Dendritic cell treated with granulocyte-macrophage colony-stimulating factor and Interleukin-4, amounts not matched to agents 40 ng/mL and 50 ng/mL, for 4 days (primary cell): Measurements from ENCODE around the gene SFSWAP.

ENCODE experiments used
- H3K27ac Mint-ChIP-seq: one replicate; pipeline ENCODE4 v1.8.0; 2022; ENCODE audit warnings: mild to moderate bottlenecking, mixed read lengths
- H3K27me3 Mint-ChIP-seq: one replicate; pipeline ENCODE4 v1.8.0; 2022; ENCODE audit warnings: mild to moderate bottlenecking, mixed read lengths
- H3K36me3 Mint-ChIP-seq: one replicate; pipeline ENCODE4 v1.8.0; 2022; ENCODE audit warnings: low read depth, mixed read lengths
- H3K4me1 Mint-ChIP-seq: one replicate; pipeline ENCODE4 v1.8.0; 2022; ENCODE audit warnings: low read depth, mixed read lengths
- H3K4me3 Mint-ChIP-seq: one replicate; pipeline ENCODE4 v1.8.0; 2022; ENCODE audit warnings: mild to moderate bottlenecking, moderate library complexity, mixed read lengths
- H3K9me3 Mint-ChIP-seq: one replicate; pipeline ENCODE4 v1.8.0; 2022; ENCODE audit warnings: mixed read lengths
- intact Hi-C: fragments of 100-400 bp; cut with micrococcal nuclease; formaldehyde crosslinking; loops from one replicate; pipeline ENCODE4 v1.15.0; 2022

The SFSWAP gene

GRCh38 chr12:131795064-131795463 lies 84.2 kb downstream of the SFSWAP start:
- H3K36me3 Mint-ChIP-seq: peaks cover 99% of the 10 kb centered on the region
- no peak overlapping the region for H3K27ac Mint-ChIP-seq
- H3K4me1 Mint-ChIP-seq: no peaks in the 10 kb centered on the region
- H3K9me3 Mint-ChIP-seq: no peaks in the 10 kb centered on the region
- intact Hi-C loops: no loop called here
- no peaks in the 10 kb centered on the region for H3K27me3 Mint-ChIP-seq
- H3K4me3 Mint-ChIP-seq: no peak overlapping the region

GRCh38 chr12:131795690-131796410 lies 85.0 kb downstream of the SFSWAP start:
- peaks cover 99% of the 10 kb centered on the region for H3K36me3 Mint-ChIP-seq
- no peaks in the 10 kb centered on the region for H3K4me1 Mint-ChIP-seq
- H3K27ac Mint-ChIP-seq: no peak overlapping the region
- no peaks in the 10 kb centered on the region for H3K27me3 Mint-ChIP-seq
- H3K4me3 Mint-ChIP-seq: no peak overlapping the region
- no peaks in the 10 kb centered on the region for H3K9me3 Mint-ChIP-seq
- intact Hi-C loops: no loop called here

- Mint-ChIP-seq H3K4me1 (no peaks in the 10 kb centered on the region), H3K36me3 (peaks cover 99% of the 10 kb centered on the region), H3K27me3 (no peaks in the 10 kb centered on the region), H3K27ac (no peak overlapping the region), H3K4me3 (no peak overlapping the region), H3K9me3 (no peaks in the 10 kb centered on the region)
- intact Hi-C loops: no loop called here
These were observed 85.5 kb downstream of the SFSWAP start for GRCh38 chr12:131796411-131796736.

- peaks cover 99% of the 10 kb centered on the region for H3K36me3 Mint-ChIP-seq
- intact Hi-C loops: no loop called here
- H3K4me3 Mint-ChIP-seq: no peak overlapping the region
- H3K9me3 Mint-ChIP-seq: no peaks in the 10 kb centered on the region
- H3K27me3 Mint-ChIP-seq: no peaks in the 10 kb centered on the region
- H3K4me1 Mint-ChIP-seq: no peaks in the 10 kb centered on the region
- no peak overlapping the region for H3K27ac Mint-ChIP-seq
These were observed 86.1 kb downstream of the SFSWAP start for GRCh38 chr12:131796754-131797587.

GRCh38 chr12:131797588-131797934 lies 86.7 kb downstream of the SFSWAP start:
- peaks cover 100% of the 10 kb centered on the region for H3K36me3 Mint-ChIP-seq
- no peak overlapping the region for H3K4me3 Mint-ChIP-seq
- H3K4me1 Mint-ChIP-seq: no peaks in the 10 kb centered on the region
- no peak overlapping the region for H3K27ac Mint-ChIP-seq
- H3K9me3 Mint-ChIP-seq: no peaks in the 10 kb centered on the region
- H3K27me3 Mint-ChIP-seq: no peaks in the 10 kb centered on the region
- intact Hi-C loops: no loop called here

GRCh38 chr12:131799195-131799594 lies 88.3 kb downstream of the SFSWAP start:
- no peaks in the 10 kb centered on the region for H3K27me3 Mint-ChIP-seq
- H3K9me3 Mint-ChIP-seq: no peaks in the 10 kb centered on the region
- no peak overlapping the region for H3K27ac Mint-ChIP-seq
- no peak overlapping the region for H3K4me3 Mint-ChIP-seq
- peaks cover 92% of the 10 kb centered on the region for H3K36me3 Mint-ChIP-seq
- H3K4me1 Mint-ChIP-seq: peaks cover 9% of the 10 kb centered on the region
- intact Hi-C loops: no loop called here

GRCh38 chr12:131799828-131800593 lies 89.1 kb downstream of the SFSWAP start:
- peaks cover 84% of the 10 kb centered on the region for H3K36me3 Mint-ChIP-seq

GRCh38 chr12:131800594-131801135 lies 89.8 kb downstream of the SFSWAP start:
- Mint-ChIP-seq H3K27me3 (no peaks in the 10 kb centered on the region), H3K27ac (no peak overlapping the region), H3K9me3 (no peaks in the 10 kb centered on the region), H3K36me3 (peaks cover 77% of the 10 kb centered on the region), H3K4me1 (peaks cover 10% of the 10 kb centered on the region), H3K4me3 (no peak overlapping the region)
- intact Hi-C loops: no loop called here

More at GRCh38 chr12:131799828-131800593, 89.1 kb downstream of the SFSWAP start:
- intact Hi-C loops: no loop called here
- peaks cover 10% of the 10 kb centered on the region for H3K4me1 Mint-ChIP-seq
- no peak overlapping the region for H3K27ac Mint-ChIP-seq
- no peaks in the 10 kb centered on the region for H3K27me3 Mint-ChIP-seq
- H3K9me3 Mint-ChIP-seq: no peaks in the 10 kb centered on the region
- no peak overlapping the region for H3K4me3 Mint-ChIP-seq

GRCh38 chr12:131801254-131801866 lies 90.5 kb downstream of the SFSWAP start:
- Mint-ChIP-seq H3K9me3 (no peaks in the 10 kb centered on the region), H3K4me3 (no peak overlapping the region), H3K27ac (no peak overlapping the region), H3K36me3 (peaks cover 70% of the 10 kb centered on the region), H3K27me3 (no peaks in the 10 kb centered on the region), H3K4me1 (peaks cover 16% of the 10 kb centered on the region)
- intact Hi-C loops: no loop called here

GRCh38 chr12:131803961-131804521 lies 93.2 kb downstream of the SFSWAP start:
- Mint-ChIP-seq H3K27ac (peak overlapping the region; percentile 91), H3K4me3 (peak overlapping the region; percentile 50), H3K4me1 (peaks cover 26% of the 10 kb centered on the region), H3K27me3 (no peaks in the 10 kb centered on the region), H3K36me3 (peaks cover 43% of the 10 kb centered on the region), H3K9me3 (no peaks in the 10 kb centered on the region)
- intact Hi-C loops: no loop called here

GRCh38 chr12:131805421-131805820 lies 94.5 kb downstream of the SFSWAP start:
- no peak overlapping the region for H3K4me3 Mint-ChIP-seq
- H3K27ac Mint-ChIP-seq: no peak overlapping the region
- intact Hi-C loops: no loop called here
- no peaks in the 10 kb centered on the region for H3K9me3 Mint-ChIP-seq
- H3K4me1 Mint-ChIP-seq: peaks cover 26% of the 10 kb centered on the region
- peaks cover 30% of the 10 kb centered on the region for H3K36me3 Mint-ChIP-seq
- no peaks in the 10 kb centered on the region for H3K27me3 Mint-ChIP-seq

- no peaks in the 10 kb centered on the region for H3K9me3 Mint-ChIP-seq
These were observed 95.8 kb downstream of the SFSWAP start for GRCh38 chr12:131806674-131807073.

GRCh38 chr12:131808744-131809371 lies 98.0 kb downstream of the SFSWAP start:
- H3K9me3 Mint-ChIP-seq: peaks cover 9% of the 10 kb centered on the region
- H3K27me3 Mint-ChIP-seq: no peaks in the 10 kb centered on the region
- H3K4me1 Mint-ChIP-seq: peaks cover 20% of the 10 kb centered on the region
- H3K4me3 Mint-ChIP-seq: peak overlapping the region; percentile 66
- intact Hi-C loops: no loop called here
- peak overlapping the region; percentile 73 for H3K27ac Mint-ChIP-seq
- H3K36me3 Mint-ChIP-seq: peaks cover 8% of the 10 kb centered on the region

More at GRCh38 chr12:131806674-131807073, 95.8 kb downstream of the SFSWAP start:
- Mint-ChIP-seq H3K27me3 (no peaks in the 10 kb centered on the region), H3K4me1 (peaks cover 26% of the 10 kb centered on the region), H3K4me3 (no peak overlapping the region), H3K36me3 (peaks cover 17% of the 10 kb centered on the region), H3K27ac (no peak overlapping the region)
- intact Hi-C loops: no loop called here
